Measurements from ENCODE around the gene EML5. TPM values are rescaled to one million over a fixed set of nuclear protein-coding genes. Genes with fewer than 3 reads are reported as not detected.
A peak's percentile ranks its signal among the peaks of the same experiment; 100 is the strongest.

Gene EML5
- total and polyA plus RNA-seq, 2 of the 13 experiments (the other 11 are each of a cell fraction or from before 2014, with no cell fraction given): 0.11 TPM; not detected in 1

DNA sequence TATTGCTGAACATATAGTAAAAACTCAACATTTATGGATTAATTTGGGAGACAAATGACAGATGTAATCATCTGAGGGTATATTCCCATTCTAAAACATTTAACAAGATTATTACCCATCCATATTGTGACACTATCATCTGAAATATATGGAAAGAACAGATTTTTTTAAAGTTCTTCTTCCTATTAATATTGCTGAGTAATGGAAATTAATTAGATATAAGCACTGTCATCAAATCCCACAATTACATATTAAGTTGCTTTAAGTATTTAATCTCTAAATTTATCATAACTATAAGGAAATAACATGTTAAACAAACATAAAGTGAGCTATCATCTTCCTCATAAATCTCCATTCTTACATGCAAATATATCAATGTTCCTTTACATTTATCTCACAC lies 22.0 kb downstream of the EML5 start:
- H2AFZ ChIP-seq (ENCODE audit: low read length): no peak overlapping the region
- H3K9ac ChIP-seq (ENCODE audit: insufficient read depth, low read depth, low read length): no peak overlapping the region
- no peak overlapping the region for H3K27ac ChIP-seq (ENCODE audit: extremely low read length, insufficient read depth, low read length)
- peaks cover 6% of the 10 kb centered on the region; the same call in 1 of the 2 replicates for H3K9me3 ChIP-seq (ENCODE audit: low read length)
- ChIA-PET POLR2A (no interaction called here), CTCF (ENCODE audit: low intra/inter-chr PET ratio, low total read pairs) (no interaction called here)
- FAIRE-seq: no peak
- no peak for DNase-seq (ENCODE audit: low spot score)
- BruUV-seq (replicated peaks): no TSS peak
- intact Hi-C loops (cut with micrococcal nuclease; ENCODE audit: unreplicated experiment): no loop called here
- in situ Hi-C loops (cut with HindIII; ENCODE audit: extremely low pct_ligation_motif_present, low pct_unique_long_range_greater_than_20kb): no loop called here
- no peak overlapping the region for H3K4me2 ChIP-seq (ENCODE audit: low read depth, low read length)
- H3K27me3 ChIP-seq (ENCODE audit: control insufficient read depth in 1 of 2, insufficient read depth in 2 of 2, low read length in 2 of 2): peaks cover 0 to 11% of the 10 kb centered on the region in 2 experiments; a peak in 1 of 5 replicates
- H3K36me3 ChIP-seq (replicated peaks in 1 of 2; ENCODE audit: control insufficient read depth in 1 of 2, insufficient read depth in 2 of 2, low read length in 2 of 2): no peaks in the 10 kb centered on the region
- TF ChIP-seq ASH2L (IDR thresholded peaks at IDR 0.05; ENCODE audit: insufficient read length, low read depth, low read length): no peak
- TF ChIP-seq MAFF (IDR thresholded peaks at IDR 0.05; ENCODE audit: low read depth, low read length): peak; percentile 91
- TF ChIP-seq MAFK (conservative IDR thresholded peaks at IDR 0.05 in 1 of 2, IDR thresholded peaks at IDR 0.05 in 1 of 2; ENCODE audit: low read length in 2 of 2): peak; percentile 83 to 96
- no peaks in the 10 kb centered on the region for H4K20me1 ChIP-seq (ENCODE audit: insufficient read depth, low read length)
- ATAC-seq: no peak
- no peaks in the 10 kb centered on the region for H3K4me1 ChIP-seq (ENCODE audit: insufficient read depth, low read length)
- no peaks in the 10 kb centered on the region for H3K79me2 ChIP-seq (ENCODE audit: insufficient read depth, low read length)
- no peak overlapping the region for H3K4me3 ChIP-seq (replicated peaks in 1 of 3; ENCODE audit: insufficient read depth in 1 of 3, low read depth in 2 of 3, low read length in 3 of 3)

DNA sequence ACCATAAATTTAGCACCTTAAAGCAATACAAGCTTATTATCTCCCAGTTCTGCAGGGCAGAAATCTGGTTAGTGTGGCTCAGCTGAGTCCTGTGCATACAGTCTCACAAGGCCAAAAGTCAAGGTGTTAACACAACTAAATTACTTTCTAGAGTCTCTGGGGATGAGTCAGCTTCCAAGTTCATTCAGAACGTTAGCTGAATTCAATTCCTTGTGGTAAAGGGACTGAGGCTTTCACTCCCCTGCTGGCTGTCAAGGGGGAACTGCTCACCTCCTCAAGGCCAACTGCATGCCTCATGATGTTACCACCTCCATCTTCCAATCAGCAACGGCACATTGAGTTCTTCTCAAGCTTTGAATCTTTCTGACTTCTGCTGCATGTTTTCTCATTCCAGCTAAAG lies 27.6 kb downstream of the EML5 start:
- 0% methylated on average over 2 of the region's 2 CpGs for WGBS (ENCODE audit: low lambda C conversion rate)
- Histone ChIP-seq H2AFZ (ENCODE audit: low read length) (no peak overlapping the region), H3K9me3 (ENCODE audit: low read length) (peaks cover 6% of the 10 kb centered on the region; the same call in 1 of the 2 replicates), H3K36me3 (replicated peaks in 1 of 2; ENCODE audit: control insufficient read depth in 1 of 2, insufficient read depth in 2 of 2, low read length in 2 of 2) (no peaks in the 10 kb centered on the region), H3K4me1 (ENCODE audit: insufficient read depth, low read length) (no peaks in the 10 kb centered on the region), H3K9ac (ENCODE audit: insufficient read depth, low read depth, low read length) (no peak overlapping the region), H3K4me2 (ENCODE audit: low read depth, low read length) (no peak overlapping the region), H3K27me3 (ENCODE audit: control insufficient read depth in 1 of 2, insufficient read depth in 2 of 2, low read length in 2 of 2) (no peaks in the 10 kb centered on the region), H3K4me3 (replicated peaks in 1 of 3; ENCODE audit: insufficient read depth in 1 of 3, low read depth in 2 of 3, low read length in 3 of 3) (no peak overlapping the region), H3K27ac (ENCODE audit: extremely low read length, insufficient read depth, low read length) (no peak overlapping the region), H4K20me1 (ENCODE audit: insufficient read depth, low read length) (no peaks in the 10 kb centered on the region), H3K79me2 (ENCODE audit: insufficient read depth, low read length) (no peaks in the 10 kb centered on the region)
- FAIRE-seq (no peak), ATAC-seq (no peak), DNase-seq (ENCODE audit: low spot score) (no peak)
- ChIA-PET CTCF (ENCODE audit: low intra/inter-chr PET ratio, low total read pairs) (no interaction called here), POLR2A (no interaction called here)
- intact Hi-C loops (cut with micrococcal nuclease; ENCODE audit: unreplicated experiment): no loop called here
- BruUV-seq (replicated peaks): no TSS peak
- in situ Hi-C loops (cut with HindIII; ENCODE audit: extremely low pct_ligation_motif_present, low pct_unique_long_range_greater_than_20kb): no loop called here
- TF ChIP-seq, protein P1, sequence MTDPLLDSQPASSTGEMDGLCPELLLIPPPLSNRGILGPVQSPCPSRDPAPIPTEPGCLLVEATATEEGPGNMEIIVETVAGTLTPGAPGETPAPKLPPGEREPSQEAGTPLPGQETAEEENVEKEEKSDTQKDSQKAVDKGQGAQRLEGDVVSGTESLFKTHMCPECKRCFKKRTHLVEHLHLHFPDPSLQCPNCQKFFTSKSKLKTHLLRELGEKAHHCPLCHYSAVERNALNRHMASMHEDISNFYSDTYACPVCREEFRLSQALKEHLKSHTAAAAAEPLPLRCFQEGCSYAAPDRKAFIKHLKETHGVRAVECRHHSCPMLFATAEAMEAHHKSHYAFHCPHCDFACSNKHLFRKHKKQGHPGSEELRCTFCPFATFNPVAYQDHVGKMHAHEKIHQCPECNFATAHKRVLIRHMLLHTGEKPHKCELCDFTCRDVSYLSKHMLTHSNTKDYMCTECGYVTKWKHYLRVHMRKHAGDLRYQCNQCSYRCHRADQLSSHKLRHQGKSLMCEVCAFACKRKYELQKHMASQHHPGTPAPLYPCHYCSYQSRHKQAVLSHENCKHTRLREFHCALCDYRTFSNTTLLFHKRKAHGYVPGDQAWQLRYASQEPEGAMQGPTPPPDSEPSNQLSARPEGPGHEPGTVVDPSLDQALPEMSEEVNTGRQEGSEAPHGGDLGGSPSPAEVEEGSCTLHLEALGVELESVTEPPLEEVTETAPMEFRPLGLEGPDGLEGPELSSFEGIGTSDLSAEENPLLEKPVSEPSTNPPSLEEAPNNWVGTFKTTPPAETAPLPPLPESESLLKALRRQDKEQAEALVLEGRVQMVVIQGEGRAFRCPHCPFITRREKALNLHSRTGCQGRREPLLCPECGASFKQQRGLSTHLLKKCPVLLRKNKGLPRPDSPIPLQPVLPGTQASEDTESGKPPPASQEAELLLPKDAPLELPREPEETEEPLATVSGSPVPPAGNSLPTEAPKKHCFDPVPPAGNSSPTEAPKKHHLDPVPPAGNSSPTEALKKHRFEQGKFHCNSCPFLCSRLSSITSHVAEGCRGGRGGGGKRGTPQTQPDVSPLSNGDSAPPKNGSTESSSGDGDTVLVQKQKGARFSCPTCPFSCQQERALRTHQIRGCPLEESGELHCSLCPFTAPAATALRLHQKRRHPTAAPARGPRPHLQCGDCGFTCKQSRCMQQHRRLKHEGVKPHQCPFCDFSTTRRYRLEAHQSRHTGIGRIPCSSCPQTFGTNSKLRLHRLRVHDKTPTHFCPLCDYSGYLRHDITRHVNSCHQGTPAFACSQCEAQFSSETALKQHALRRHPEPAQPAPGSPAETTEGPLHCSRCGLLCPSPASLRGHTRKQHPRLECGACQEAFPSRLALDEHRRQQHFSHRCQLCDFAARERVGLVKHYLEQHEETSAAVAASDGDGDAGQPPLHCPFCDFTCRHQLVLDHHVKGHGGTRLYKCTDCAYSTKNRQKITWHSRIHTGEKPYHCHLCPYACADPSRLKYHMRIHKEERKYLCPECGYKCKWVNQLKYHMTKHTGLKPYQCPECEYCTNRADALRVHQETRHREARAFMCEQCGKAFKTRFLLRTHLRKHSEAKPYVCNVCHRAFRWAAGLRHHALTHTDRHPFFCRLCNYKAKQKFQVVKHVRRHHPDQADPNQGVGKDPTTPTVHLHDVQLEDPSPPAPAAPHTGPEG (CRISPR knock-in tag; IDR thresholded peaks at IDR 0.05): no peak
- TF ChIP-seq PHF20 (CRISPR knock-in tag; IDR thresholded peaks at IDR 0.05) (no peak), HMGA1 (CRISPR knock-in tag; conservative IDR thresholded peaks at IDR 0.05) (no peak)
- TF ChIP-seq, protein P2, sequence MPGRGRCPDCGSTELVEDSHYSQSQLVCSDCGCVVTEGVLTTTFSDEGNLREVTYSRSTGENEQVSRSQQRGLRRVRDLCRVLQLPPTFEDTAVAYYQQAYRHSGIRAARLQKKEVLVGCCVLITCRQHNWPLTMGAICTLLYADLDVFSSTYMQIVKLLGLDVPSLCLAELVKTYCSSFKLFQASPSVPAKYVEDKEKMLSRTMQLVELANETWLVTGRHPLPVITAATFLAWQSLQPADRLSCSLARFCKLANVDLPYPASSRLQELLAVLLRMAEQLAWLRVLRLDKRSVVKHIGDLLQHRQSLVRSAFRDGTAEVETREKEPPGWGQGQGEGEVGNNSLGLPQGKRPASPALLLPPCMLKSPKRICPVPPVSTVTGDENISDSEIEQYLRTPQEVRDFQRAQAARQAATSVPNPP (CRISPR knock-in tag; IDR thresholded peaks at IDR 0.05): no peak
- TF ChIP-seq, protein P3, sequence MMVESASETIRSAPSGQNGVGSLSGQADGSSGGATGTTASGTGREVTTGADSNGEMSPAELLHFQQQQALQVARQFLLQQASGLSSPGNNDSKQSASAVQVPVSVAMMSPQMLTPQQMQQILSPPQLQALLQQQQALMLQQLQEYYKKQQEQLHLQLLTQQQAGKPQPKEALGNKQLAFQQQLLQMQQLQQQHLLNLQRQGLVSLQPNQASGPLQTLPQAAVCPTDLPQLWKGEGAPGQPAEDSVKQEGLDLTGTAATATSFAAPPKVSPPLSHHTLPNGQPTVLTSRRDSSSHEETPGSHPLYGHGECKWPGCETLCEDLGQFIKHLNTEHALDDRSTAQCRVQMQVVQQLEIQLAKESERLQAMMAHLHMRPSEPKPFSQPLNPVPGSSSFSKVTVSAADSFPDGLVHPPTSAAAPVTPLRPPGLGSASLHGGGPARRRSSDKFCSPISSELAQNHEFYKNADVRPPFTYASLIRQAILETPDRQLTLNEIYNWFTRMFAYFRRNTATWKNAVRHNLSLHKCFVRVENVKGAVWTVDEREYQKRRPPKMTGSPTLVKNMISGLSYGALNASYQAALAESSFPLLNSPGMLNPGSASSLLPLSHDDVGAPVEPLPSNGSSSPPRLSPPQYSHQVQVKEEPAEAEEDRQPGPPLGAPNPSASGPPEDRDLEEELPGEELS (CRISPR knock-in tag; IDR thresholded peaks at IDR 0.05): no peak
